Left hindlimb (tissue), 1 donor: ENCODE results near the gene UPF3A.
"Not testable (repeated sequence)": the region's sequence is repeated elsewhere in the genome, so short reads cannot be mapped to it uniquely, and the experiment has no call there.

Source experiments
- DNase-seq: peaks from one replicate; pipeline ENCODE4 v3.0.0-alpha.2; 2018

The UPF3A gene

DNA sequence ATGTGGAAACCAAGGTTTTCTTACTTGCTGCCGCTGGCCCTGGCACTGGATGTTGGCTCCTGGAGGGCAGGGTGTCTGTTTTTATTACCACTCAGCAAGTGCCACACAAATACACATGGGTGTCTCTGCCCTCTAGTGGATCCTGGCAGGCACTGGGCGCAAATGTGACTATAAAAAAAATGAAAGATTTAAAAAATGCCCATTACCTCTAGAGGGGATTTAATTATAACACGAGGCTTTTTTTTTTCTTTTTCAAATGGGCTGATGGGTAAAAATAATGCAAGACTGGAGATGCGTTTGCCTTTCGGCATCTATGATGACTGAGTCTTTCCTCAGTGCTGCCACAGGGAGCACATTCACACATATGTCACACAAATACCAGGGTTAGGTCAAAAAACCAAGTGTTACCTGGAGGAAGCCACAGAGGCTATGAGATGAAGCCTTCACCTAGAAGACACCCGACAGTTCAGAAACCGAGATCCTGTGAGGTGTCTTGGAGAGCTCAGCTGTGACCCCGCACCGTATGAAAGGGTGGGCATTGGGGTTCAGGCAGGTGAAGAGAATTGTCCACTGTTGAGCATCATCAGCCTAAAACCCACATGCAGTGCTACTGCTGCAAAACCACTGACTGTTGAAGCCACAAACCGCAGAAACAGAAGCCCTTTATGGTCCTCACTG lies 58.6 kb downstream of the UPF3A start:
- no peak for DNase-seq

DNA sequence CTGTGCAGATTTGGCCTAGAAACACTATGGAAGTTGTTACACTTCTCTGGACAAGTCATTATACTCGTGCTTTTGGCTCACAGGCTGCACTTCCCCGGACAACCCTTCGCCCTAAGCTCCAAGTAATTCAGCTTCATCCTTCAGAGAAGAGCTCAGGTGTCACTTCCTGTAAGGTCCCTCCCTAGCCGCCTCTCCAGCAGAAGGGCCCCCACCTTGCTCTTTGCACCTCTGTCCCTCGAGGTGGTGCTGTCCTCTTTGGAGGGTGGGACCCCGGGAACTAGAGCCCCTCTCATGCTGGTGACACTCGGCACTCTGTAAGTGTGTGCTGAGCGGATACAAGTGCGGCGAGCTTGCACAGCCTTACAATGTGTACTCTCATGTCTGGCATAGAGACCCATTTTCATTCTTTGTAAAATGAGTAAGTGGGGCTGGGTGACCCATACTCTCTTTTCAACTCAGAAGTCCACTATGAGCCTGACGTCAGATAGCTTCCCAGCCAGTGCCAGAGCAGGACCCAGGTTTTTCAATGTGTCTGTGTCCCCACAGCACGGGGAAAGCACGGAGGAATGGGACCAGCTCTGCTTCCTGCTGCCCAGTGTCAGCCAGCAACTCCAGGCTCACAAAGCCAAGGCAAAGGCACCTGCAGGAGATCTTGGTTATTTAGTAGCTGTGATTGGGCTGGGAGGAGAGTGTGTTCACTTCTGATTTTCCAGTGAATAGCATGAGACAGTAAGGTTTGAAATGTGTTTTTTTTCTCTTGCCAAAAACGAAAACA lies 59.8 kb downstream of the UPF3A start:
- no peak for DNase-seq

DNA sequence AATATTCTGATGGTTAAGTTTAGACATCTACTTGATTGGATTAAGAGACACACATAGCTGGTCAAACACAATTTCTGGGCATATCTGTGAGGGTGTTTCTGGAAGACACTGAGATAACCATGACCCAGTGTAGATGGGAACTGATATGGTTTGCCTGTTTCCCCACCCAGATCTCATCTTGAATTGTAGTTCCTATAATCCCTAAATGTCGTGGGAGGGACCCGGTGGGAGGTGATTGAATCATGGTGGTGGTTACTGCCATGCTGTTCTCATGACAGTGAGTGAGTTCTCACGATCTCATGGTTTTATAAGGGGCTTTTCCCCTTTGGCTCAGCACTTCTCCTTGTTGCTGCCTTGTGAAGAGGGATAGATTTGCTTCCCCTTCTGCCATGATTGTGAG lies 65.9 kb downstream of the UPF3A start:
- DNase-seq: not testable (repeated sequence)

DNA sequence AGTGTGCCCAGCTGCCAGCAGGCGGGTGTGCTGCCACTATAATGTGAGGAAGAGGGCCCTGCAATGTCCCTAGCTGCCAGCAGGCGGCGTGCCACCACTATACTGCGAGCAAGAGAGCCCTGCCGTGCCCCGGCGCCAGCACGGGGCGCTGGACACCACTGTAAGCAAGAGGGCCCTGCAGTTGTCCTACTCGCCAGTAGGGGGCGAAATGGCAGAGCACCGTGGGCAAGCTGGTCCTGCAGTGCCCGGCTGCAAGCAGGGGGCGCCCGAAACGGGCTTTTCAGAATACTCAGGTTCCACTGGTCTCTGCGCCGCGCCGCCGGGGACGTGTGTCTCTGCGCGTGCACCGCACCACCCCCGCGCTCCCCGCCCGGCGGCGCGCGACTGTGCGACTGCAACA lies 71.4 kb downstream of the UPF3A start:
- not testable (repeated sequence) for DNase-seq

DNA sequence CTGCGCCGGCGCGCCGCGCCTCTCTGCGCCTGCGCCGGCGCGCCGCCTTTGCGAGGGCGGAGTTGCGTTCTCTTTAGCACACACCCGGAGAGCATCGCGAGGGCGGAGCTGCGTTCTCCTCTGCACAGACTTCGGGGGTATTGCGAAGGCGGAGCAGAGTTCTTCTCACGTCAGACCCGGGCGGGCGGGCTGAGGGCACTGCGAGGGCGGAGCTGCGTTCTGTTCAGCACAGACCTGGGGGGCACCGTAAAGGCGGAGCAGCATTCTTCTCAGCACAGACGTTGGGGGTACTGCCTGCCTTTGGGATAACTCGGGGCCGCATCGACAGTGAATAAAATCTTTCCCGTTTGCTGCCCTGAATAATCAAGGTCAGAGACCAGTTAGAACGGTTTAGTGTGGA lies 72.0 kb downstream of the UPF3A start:
- not testable (repeated sequence) for DNase-seq
